Colonic mucosa (tissue), 4 donors: ENCODE data around the gene SLC16A2. TPM values are rescaled to one million over a fixed set of nuclear protein-coding genes. Genes with fewer than 3 reads are reported as not detected.
"Not testable (repeated sequence)": the region's sequence is repeated elsewhere in the genome, so short reads cannot be mapped to it uniquely, and the experiment has no call there.

Experiments
- DNase-seq: peaks from one replicate; pipeline ENCODE4 v3.0.0-alpha.2; 2020
- H3K27ac ChIP-seq: fragments of 200-600 bp; one replicate; pipeline ENCODE4 v1.8.0; 2021
- H3K27me3 ChIP-seq: fragments of 200-600 bp; one replicate; pipeline ENCODE4 v1.8.0; 2021
- H3K36me3 ChIP-seq: fragments of 200-600 bp; one replicate; pipeline ENCODE4 v1.8.0; 2021
- H3K4me1 ChIP-seq: fragments of 200-600 bp; one replicate; pipeline ENCODE4 v1.8.0; 2021; ENCODE audit warnings: mild to moderate bottlenecking
- H3K4me3 ChIP-seq: fragments of 200-600 bp; one replicate; pipeline ENCODE4 v1.8.0; 2021
- H3K9ac ChIP-seq, 2 donors: one replicate each; pipeline ENCODE4 v1.7.0; 2013; ENCODE audit warnings: control low read depth in 2 of 2, low read depth in 2 of 2, low read length in 2 of 2
- H3K9me3 ChIP-seq: fragments of 200-600 bp; one replicate; pipeline ENCODE4 v1.8.0; 2021
- CTCF ChIP-seq: fragments of 200-600 bp; IDR thresholded peaks from one replicate; pipeline ENCODE4 v1.8.0; 2022; ENCODE audit warnings: antibody characterized with exemption, mild to moderate bottlenecking
- intact Hi-C: fragments of 100-400 bp; cut with DNase I; formaldehyde crosslinking; loops from one replicate; pipeline ENCODE4 v1.14.1; 2022
- total RNA-seq, 2 donors: library from RNA; stranded (reverse); fragmentation: NEBNext Ultra II Directional in 1 of 2; extraction: Animal tissue kit (Norgen Biotek cat#: 25700) in 1 of 2; gene quantifications; one replicate each; pipeline ENCODE4 v1.2.1, GENCODE V29; 2021
- donor health status: healthy.
- donor health status: DM: no; HTN: no; CAD: no.
- donor health status: DM: no; HTN: no; CAD: no.

Gene SLC16A2
- total RNA-seq, 2 donors from 2014 or later: 1.3 to 2.9 TPM

- Histone ChIP-seq H3K4me3 (no peak overlapping the region), H3K4me1 (no peaks in the 10 kb centered on the region), H3K36me3 (no peaks in the 10 kb centered on the region), H3K27ac (no peak overlapping the region), H3K9ac (no peak overlapping the region), H3K27me3 (no peaks in the 10 kb centered on the region), H3K9me3 (no peaks in the 10 kb centered on the region)
- intact Hi-C loops: no loop called here
- TF ChIP-seq CTCF: no peak
- DNase-seq: no peak
Observed at GRCh38 chrX:74464722-74465121, 43.4 kb downstream of the SLC16A2 start.

- no peak for TF ChIP-seq CTCF
- no peak overlapping the region for H3K9ac ChIP-seq
- no peaks in the 10 kb centered on the region for H3K27me3 ChIP-seq
- DNase-seq: no peak
- H3K4me3 ChIP-seq: no peak overlapping the region
- H3K9me3 ChIP-seq: no peaks in the 10 kb centered on the region
- no peaks in the 10 kb centered on the region for H3K4me1 ChIP-seq
- no peaks in the 10 kb centered on the region for H3K36me3 ChIP-seq
- intact Hi-C loops: no loop called here
- no peak overlapping the region for H3K27ac ChIP-seq
Observed at GRCh38 chrX:74465424-74465823, 44.1 kb downstream of the SLC16A2 start.

GRCh38 chrX:74467656-74468055 lies 46.4 kb downstream of the SLC16A2 start:
- intact Hi-C loops: no loop called here

GRCh38 chrX:74473116-74473515 lies 51.8 kb downstream of the SLC16A2 start:
- H3K4me3 ChIP-seq, H3K9ac ChIP-seq, H3K27ac ChIP-seq, DNase-seq, H3K9me3 ChIP-seq, H3K36me3 ChIP-seq, H3K27me3 ChIP-seq, intact Hi-C loops, H3K4me1 ChIP-seq: not testable (repeated sequence)

More at GRCh38 chrX:74467656-74468055, 46.4 kb downstream of the SLC16A2 start:
- Histone ChIP-seq H3K36me3 (no peaks in the 10 kb centered on the region), H3K4me3 (no peak overlapping the region), H3K4me1 (no peaks in the 10 kb centered on the region), H3K9ac (no peak overlapping the region), H3K27me3 (no peaks in the 10 kb centered on the region), H3K9me3 (no peaks in the 10 kb centered on the region), H3K27ac (no peak overlapping the region)
- TF ChIP-seq CTCF: no peak
- no peak for DNase-seq

GRCh38 chrX:74490247-74490646 lies 69.0 kb downstream of the SLC16A2 start:
- no peak overlapping the region for H3K4me3 ChIP-seq
- intact Hi-C loops: no loop called here
- DNase-seq: no peak
- no peak overlapping the region for H3K9ac ChIP-seq
- no peak for TF ChIP-seq CTCF
- H3K9me3 ChIP-seq: no peaks in the 10 kb centered on the region
- H3K27me3 ChIP-seq: peaks cover 6% of the 10 kb centered on the region
- no peaks in the 10 kb centered on the region for H3K36me3 ChIP-seq
- no peaks in the 10 kb centered on the region for H3K4me1 ChIP-seq
- H3K27ac ChIP-seq: no peak overlapping the region

- H3K36me3 ChIP-seq: no peaks in the 10 kb centered on the region
- no peaks in the 10 kb centered on the region for H3K9me3 ChIP-seq
- no peak overlapping the region for H3K27ac ChIP-seq
- no peak for DNase-seq
- intact Hi-C loops: no loop called here
- no peak for TF ChIP-seq CTCF
- H3K4me1 ChIP-seq: no peaks in the 10 kb centered on the region
- H3K4me3 ChIP-seq: no peak overlapping the region
- H3K27me3 ChIP-seq: peaks cover 3% of the 10 kb centered on the region
- H3K9ac ChIP-seq: no peak overlapping the region
Observed at GRCh38 chrX:74492720-74493201, 71.5 kb downstream of the SLC16A2 start.
